ENCODE measurements around the gene LRBA. TPM values are rescaled to one million over a fixed set of nuclear protein-coding genes. Genes with fewer than 3 reads are reported as not detected.

Gene LRBA
- polyA plus RNA-seq, 2 of the 4 experiments (the other 2 are of a cell fraction): 10.7 to 25.1 TPM

DNA sequence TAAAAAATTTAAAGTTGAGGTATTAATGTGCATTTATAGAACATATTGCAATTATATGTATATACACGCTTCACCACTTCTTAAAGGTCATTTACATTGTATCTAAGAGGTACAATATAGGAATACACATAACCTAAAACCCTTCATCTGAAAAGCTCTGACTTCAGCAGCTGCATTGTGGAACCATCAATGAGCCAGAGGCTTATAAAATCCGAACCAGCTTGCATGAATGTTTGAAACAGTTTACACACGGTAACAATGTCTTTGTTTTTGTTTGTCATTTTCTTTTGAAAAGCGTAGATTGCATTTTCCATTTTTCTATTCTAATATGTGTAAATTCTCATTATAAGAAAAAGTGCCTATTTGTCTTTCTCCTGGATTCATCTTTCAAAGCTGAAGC, 715.3 kb downstream of the LRBA start (continued):
- TF ChIP-seq, protein P1, sequence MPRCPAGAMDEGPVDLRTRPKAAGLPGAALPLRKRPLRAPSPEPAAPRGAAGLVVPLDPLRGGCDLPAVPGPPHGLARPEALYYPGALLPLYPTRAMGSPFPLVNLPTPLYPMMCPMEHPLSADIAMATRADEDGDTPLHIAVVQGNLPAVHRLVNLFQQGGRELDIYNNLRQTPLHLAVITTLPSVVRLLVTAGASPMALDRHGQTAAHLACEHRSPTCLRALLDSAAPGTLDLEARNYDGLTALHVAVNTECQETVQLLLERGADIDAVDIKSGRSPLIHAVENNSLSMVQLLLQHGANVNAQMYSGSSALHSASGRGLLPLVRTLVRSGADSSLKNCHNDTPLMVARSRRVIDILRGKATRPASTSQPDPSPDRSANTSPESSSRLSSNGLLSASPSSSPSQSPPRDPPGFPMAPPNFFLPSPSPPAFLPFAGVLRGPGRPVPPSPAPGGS (IDR thresholded peaks at IDR 0.05): no peak
- TF ChIP-seq PHF8 (IDR thresholded peaks at IDR 0.05; ENCODE audit: borderline replicate concordance, low read depth): no peak
- no peak for TF ChIP-seq SREBF2 (IDR thresholded peaks at IDR 0.05)

DNA sequence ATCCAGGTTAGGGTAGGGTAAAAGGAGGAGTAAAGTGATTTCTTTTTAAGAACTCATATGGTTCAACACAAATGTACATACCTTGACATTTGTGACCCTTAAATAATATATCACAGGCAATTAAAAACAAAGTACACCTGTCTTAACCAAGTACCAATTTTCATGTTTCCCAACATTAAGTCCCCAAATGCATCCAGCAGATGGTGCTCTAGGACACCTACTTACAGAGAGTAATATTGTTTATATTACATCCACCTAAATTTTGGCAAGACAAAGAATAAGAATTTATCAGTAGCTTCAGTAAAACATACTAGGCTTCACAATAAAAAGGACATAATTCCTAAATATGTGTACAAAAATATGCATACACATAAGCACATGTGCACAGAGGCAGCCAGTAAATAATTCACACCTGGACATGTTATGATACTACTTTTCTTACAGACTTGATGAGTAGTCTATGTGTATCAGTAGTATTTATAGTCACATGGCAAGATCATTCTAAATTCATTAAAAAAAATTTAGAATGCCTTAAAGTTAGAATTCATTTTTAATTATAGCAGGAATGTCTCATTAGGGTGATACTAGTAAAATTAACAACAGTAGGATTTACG, 717.1 kb downstream of the LRBA start:
- ChIA-PET POLR2A (no interaction called here), CTCF (interaction anchor here (0.6 to 2.3 kb wide), 14 partner anchors 11 to 571 kb away, joined by 3 to 13 read pairs (median 3); no protein-coding TSS in a partner anchor)
- 93% methylated on average over 1 of the region's 1 CpG for WGBS (ENCODE audit: missing lambda C conversion rate)
- Histone ChIP-seq H3K4me3 (no peak overlapping the region), H3K9me3 (no peaks in the 10 kb centered on the region), H3K4me2 (no peak overlapping the region), H3K4me1 (peaks cover 12% of the 10 kb centered on the region), H3K27ac (no peak overlapping the region)
- TF ChIP-seq RAD21 (conservative IDR thresholded peaks at IDR 0.05 in 1 of 2, IDR thresholded peaks at IDR 0.05 in 1 of 2) (peak; percentile 81 to 82), PHF8 (IDR thresholded peaks at IDR 0.05; ENCODE audit: borderline replicate concordance, low read depth) (no peak), HOXB13 (CRISPR knock-in tag; IDR thresholded peaks at IDR 0.05; ENCODE audit: low read depth) (no peak), ZFP36 (IDR thresholded peaks at IDR 0.05; ENCODE audit: borderline replicate concordance, partially characterized antibody) (no peak), CBX2 (IDR thresholded peaks at IDR 0.05; ENCODE audit: borderline replicate concordance, low read depth) (no peak), EP300 (IDR thresholded peaks at IDR 0.05) (no peak), MYC (IDR thresholded peaks at IDR 0.05; ENCODE audit: borderline replicate concordance, low read length) (no peak), RFX5 (IDR thresholded peaks at IDR 0.05) (no peak), JUN (IDR thresholded peaks at IDR 0.05) (no peak), POLR2A (IDR thresholded peaks at IDR 0.05; ENCODE audit: low read length) (no peak), FOSL2 (IDR thresholded peaks at IDR 0.05) (no peak), FOSL2 (CRISPR knock-in tag; IDR thresholded peaks at IDR 0.05) (no peak), HOXA7 (CRISPR knock-in tag; IDR thresholded peaks at IDR 0.05) (no peak), CHD2 (IDR thresholded peaks at IDR 0.05; ENCODE audit: low read length, partially characterized antibody) (no peak), KDM1A (IDR thresholded peaks at IDR 0.05; ENCODE audit: low read depth) (no peak), NR3C1 (IDR thresholded peaks at IDR 0.05) (no peak), SMC3 (IDR thresholded peaks at IDR 0.05) (peak; percentile 85), NPAS2 (CRISPR knock-in tag; IDR thresholded peaks at IDR 0.05; ENCODE audit: borderline replicate concordance) (no peak), SREBF2 (IDR thresholded peaks at IDR 0.05) (no peak)
- TF ChIP-seq, protein P2, sequence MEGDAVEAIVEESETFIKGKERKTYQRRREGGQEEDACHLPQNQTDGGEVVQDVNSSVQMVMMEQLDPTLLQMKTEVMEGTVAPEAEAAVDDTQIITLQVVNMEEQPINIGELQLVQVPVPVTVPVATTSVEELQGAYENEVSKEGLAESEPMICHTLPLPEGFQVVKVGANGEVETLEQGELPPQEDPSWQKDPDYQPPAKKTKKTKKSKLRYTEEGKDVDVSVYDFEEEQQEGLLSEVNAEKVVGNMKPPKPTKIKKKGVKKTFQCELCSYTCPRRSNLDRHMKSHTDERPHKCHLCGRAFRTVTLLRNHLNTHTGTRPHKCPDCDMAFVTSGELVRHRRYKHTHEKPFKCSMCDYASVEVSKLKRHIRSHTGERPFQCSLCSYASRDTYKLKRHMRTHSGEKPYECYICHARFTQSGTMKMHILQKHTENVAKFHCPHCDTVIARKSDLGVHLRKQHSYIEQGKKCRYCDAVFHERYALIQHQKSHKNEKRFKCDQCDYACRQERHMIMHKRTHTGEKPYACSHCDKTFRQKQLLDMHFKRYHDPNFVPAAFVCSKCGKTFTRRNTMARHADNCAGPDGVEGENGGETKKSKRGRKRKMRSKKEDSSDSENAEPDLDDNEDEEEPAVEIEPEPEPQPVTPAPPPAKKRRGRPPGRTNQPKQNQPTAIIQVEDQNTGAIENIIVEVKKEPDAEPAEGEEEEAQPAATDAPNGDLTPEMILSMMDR (IDR thresholded peaks at IDR 0.05): peak; percentile 74
- TF ChIP-seq, protein P3, sequence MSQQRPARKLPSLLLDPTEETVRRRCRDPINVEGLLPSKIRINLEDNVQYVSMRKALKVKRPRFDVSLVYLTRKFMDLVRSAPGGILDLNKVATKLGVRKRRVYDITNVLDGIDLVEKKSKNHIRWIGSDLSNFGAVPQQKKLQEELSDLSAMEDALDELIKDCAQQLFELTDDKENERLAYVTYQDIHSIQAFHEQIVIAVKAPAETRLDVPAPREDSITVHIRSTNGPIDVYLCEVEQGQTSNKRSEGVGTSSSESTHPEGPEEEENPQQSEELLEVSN (IDR thresholded peaks at IDR 0.05; ENCODE audit: borderline replicate concordance, low read depth): no peak
- TF ChIP-seq, protein P4, sequence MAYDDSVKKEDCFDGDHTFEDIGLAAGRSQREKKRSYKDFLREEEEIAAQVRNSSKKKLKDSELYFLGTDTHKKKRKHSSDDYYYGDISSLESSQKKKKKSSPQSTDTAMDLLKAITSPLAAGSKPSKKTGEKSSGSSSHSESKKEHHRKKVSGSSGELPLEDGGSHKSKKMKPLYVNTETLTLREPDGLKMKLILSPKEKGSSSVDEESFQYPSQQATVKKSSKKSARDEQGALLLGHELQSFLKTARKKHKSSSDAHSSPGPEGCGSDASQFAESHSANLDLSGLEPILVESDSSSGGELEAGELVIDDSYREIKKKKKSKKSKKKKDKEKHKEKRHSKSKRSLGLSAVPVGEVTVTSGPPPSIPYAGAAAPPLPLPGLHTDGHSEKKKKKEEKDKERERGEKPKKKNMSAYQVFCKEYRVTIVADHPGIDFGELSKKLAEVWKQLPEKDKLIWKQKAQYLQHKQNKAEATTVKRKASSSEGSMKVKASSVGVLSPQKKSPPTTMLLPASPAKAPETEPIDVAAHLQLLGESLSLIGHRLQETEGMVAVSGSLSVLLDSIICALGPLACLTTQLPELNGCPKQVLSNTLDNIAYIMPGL (CRISPR knock-in tag; IDR thresholded peaks at IDR 0.05; ENCODE audit: borderline replicate concordance): no peak
- TF ChIP-seq, protein P5, sequence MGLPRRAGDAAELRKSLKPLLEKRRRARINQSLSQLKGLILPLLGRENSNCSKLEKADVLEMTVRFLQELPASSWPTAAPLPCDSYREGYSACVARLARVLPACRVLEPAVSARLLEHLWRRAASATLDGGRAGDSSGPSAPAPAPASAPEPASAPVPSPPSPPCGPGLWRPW (IDR thresholded peaks at IDR 0.05): no peak
- TF ChIP-seq, protein P6, sequence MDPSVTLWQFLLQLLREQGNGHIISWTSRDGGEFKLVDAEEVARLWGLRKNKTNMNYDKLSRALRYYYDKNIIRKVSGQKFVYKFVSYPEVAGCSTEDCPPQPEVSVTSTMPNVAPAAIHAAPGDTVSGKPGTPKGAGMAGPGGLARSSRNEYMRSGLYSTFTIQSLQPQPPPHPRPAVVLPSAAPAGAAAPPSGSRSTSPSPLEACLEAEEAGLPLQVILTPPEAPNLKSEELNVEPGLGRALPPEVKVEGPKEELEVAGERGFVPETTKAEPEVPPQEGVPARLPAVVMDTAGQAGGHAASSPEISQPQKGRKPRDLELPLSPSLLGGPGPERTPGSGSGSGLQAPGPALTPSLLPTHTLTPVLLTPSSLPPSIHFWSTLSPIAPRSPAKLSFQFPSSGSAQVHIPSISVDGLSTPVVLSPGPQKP (IDR thresholded peaks at IDR 0.05; ENCODE audit: low read depth, low read length): no peak
- no peak for FAIRE-seq
- peak in 1 of 2 experiments; percentile 52 for DNase-seq (ENCODE audit: low read depth in 1 of 2, low spot score in 1 of 2)
- peak in 1 of 2 experiments; percentile 71; a peak in 2 of 6 replicates for ATAC-seq

All from A549 (cell line).